D721Med (cell line): ENCODE data around the gene MOCS3.
"Not testable (repeated sequence)": the region's sequence is repeated elsewhere in the genome, so short reads cannot be mapped to it uniquely, and the experiment has no call there.

Experiments
- DNase-seq: peaks from one replicate; pipeline ENCODE4 v3.0.0; 2011; ENCODE audit warnings: low spot score; ENCODE audit not compliant: insufficient read length
- FAIRE-seq: peaks from 2 replicates; lab custom pipeline; 2011; peaks lifted over from hg19 to GRCh38; lab: Jason Lieb, UNC
- TF ChIP-seq, protein P1 (sequence below): IDR thresholded peaks from 2 replicates; pipeline ENCODE4 v1.5.1; 2012; ENCODE audit warnings: mild to moderate bottlenecking, control low read depth; ENCODE audit not compliant: insufficient read depth; ENCODE audit errors: missing control alignments

The MOCS3 gene

DNA sequence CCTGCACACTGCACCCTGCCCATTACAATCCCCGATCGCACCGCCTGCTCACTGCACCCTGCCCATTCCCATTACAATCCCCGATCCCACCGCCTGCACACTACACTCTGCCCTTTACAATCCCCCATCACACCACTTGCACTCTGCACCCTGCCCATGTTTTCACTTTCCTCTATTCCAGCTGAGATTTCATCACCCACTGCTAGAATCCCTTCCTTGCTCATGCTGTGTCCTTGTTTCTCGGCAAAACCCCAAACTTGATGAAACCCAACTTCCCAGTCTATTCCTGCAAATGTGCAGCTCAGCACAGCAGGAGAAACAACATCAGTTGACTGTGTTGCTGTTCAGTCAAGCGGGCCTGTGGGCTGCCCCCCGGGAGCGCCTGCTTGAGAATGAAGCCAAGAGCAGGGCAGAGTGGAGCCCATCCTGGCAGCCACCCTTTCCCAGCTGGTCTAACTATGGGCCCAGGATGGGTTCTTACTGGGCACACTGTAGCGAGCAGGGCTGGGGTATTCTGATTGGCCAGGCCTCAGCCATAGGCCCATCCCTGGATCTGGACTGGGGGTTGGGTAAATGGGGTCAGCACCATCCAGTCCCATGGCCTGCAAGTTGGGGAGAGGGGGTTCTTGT, 17.2 kb downstream of the MOCS3 start:
- TF ChIP-seq, protein P1, sequence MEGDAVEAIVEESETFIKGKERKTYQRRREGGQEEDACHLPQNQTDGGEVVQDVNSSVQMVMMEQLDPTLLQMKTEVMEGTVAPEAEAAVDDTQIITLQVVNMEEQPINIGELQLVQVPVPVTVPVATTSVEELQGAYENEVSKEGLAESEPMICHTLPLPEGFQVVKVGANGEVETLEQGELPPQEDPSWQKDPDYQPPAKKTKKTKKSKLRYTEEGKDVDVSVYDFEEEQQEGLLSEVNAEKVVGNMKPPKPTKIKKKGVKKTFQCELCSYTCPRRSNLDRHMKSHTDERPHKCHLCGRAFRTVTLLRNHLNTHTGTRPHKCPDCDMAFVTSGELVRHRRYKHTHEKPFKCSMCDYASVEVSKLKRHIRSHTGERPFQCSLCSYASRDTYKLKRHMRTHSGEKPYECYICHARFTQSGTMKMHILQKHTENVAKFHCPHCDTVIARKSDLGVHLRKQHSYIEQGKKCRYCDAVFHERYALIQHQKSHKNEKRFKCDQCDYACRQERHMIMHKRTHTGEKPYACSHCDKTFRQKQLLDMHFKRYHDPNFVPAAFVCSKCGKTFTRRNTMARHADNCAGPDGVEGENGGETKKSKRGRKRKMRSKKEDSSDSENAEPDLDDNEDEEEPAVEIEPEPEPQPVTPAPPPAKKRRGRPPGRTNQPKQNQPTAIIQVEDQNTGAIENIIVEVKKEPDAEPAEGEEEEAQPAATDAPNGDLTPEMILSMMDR: no peak
- FAIRE-seq: no peak
- DNase-seq: no peak

DNA sequence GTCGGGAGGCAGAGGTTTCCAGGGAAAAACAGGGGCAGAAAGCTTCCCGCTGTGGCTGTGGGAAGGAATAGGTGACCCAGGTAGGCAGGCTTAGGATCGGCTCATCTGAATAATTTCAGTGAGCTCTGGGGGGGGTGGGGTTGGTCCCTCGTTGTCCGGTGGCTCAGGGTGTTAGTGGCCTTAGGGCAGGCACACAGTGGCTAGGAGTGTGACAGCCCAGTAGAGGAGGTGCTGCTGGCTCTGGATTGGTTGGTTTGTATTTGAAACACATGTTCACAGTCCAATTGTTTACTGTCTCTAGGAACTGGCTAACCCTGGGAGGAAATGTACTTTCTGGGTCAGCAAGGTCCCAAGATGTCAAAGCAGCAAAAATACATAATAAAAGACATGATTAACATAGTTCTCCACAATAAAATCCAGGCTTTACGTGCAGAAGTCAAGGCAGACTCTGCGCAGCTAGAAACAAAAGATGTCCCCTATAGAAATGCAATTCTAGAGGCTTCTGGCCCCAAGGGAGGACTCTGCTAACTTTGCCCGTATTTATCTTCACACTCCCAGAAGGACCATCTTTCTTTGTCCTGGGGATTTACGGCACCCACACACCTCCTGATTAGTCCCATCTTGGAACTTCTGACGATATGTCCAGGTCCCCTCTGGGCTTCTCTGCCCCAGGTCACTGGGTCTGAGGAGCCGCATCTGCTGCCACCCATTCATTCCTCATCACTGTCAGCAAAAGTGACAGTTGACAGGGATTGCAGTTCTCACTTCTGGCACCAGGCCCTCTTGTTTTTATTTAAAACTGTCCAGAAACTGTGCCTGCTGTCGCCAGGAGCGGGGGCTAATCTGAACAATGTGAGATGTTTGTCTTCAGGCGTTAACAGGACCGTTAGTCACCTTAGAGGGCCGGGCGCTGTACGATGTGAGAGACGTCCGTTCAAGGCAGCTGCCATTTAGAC, 18.7 kb downstream of the MOCS3 start:
- FAIRE-seq (no peak), DNase-seq (no peak)
- TF ChIP-seq, protein P1: no peak

DNA sequence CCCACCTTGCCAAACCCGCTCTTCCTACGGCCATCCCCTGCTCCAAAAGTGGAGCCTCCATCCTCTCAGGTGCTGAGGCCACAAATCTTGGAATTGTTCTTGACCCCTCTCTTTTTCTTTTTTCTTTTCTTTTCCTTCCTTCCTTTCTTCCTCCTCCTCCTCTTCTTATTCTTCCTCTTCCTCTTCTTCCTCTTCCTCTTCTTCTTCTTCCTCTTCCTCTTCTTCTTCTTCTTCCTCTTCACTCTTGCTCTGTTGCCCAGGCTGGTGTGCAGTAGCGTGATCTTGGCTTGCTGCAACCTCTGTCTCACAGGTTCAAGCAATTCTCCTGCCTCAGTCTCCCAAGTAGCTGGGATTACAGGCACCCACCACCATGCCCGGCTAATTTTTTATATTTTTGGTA, 19.9 kb downstream of the MOCS3 start:
- not testable (repeated sequence) for FAIRE-seq, DNase-seq

DNA sequence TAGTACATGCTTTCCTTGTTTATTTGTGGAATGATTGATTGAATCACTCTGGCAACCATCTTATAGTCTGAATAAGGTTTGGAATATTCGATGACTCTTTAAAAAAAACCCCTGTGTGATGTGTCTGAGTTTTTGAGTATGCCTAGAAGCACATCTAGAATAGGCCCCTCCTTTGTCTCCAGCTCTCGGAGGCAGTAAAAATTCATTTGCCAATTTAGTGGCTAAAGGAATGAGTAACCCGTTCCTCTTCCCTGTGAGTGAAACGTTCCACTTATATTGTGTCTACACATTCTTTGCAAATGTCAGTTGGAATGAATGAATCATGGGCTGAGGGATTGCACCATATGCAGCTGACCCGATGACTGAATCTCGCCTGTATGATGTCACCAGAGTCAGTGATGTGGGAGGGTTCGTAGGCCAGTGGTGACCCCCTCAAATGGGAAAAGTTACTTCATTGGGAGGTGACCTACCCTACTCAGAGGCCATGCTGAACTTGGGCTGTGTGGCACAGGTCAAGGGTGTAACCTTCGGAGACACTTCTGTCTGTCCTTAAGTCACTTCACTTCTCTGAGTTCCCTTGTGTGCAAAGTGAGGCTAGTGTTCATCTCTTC, 21.6 kb downstream of the MOCS3 start:
- no peak for DNase-seq
- TF ChIP-seq, protein P1: no peak
- FAIRE-seq: no peak

DNA sequence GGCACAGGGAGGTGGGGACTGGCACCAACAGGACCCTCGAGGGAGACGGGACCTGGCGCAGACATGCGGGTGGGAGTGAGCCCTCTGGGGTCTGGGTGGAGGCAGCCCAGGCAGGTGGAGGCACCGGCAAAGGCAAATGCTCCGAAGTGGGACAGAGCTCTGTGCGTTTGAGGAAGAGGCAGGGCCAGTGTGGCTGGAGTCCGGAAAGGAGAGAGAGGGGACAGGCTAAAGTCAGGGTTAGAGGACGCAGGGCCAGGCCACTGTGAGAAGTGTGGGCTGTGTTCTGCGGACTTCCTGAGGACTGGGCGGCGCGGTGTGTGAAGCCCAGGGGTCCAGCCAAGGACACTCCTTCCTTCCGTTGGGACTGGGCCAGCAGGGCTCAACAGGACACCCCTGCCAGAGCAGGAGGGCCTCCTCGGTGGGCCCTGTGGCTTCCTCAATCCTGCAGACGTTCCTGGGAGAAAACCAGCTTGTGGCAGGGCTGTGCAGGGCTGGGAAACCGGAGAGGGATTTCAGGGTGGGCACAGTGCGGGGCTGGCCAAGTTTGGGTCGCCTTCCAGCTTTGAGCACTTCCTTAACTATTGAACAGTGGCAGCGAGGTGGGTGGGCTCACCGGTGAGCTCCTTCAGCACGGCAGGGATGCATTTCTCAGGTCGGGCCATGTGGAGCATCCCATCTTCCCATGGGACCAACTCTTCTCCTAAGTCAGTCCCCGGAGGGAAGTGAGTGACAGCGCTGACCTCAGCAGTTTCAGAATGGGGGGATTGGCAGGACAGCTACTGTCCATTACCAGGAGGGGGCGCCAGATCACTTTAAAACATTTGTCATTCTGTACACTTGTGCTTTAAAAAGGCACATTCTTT, 22.5 kb downstream of the MOCS3 start:
- FAIRE-seq (no peak), DNase-seq (no peak)
- TF ChIP-seq, protein P1: peak; percentile 86

DNA sequence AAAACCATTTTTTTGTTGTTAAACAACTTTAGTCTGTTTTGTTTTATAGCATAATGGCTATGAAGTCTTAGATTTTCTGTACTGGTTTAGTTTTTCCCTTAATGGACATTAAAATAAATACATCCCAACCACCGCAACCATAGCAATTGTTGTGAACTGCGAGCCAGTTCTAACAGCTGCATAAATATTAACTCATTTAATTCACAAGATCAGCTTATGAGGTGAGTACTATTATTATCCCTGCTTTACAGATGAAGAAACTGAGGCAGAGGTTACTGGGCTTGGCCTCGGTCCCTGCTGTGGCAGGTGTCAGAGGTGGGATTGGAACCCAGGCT, 23.1 kb downstream of the MOCS3 start:
- no peak for FAIRE-seq
- no peak for DNase-seq
- TF ChIP-seq, protein P1: no peak

DNA sequence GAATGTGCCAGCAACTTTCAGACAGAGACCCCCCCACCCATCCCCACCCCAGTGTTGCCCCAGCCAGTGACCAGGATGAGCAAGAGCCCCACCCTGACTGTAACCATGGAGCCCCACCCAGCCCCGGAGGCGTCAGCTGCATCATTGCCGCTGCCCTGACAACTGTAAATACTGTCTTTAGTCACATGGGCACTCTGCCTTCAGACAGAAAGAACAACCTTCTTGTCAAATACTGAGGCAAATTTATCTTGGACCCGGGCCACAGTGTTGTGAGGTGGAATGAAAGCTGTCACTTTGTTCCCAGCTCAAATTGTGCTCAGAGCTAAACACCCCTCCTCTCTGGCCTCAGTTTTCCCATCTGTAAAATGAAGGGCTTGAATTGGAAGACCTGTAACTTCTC, 23.7 kb downstream of the MOCS3 start:
- DNase-seq (no peak), FAIRE-seq (no peak)
- TF ChIP-seq, protein P1: no peak
